OCI-LY7 (cell line): ENCODE results near the gene BAX. TPM values are rescaled to one million over a fixed set of nuclear protein-coding genes. Genes with fewer than 3 reads are reported as not detected.
A peak's percentile ranks its signal among the peaks of the same experiment; 100 is the strongest.

Experiments
- BruUV-seq: library from RNA; stranded (reverse); fragments of 400-500 nt; replicated peaks from 2 replicates; lab custom pipeline; 2021; lab: Mats Ljungman, UMichigan
- CTCF ChIA-PET: fragments of 300-600 bp; sonication (Branson Sonifier 250); formaldehyde crosslinking; loops from one replicate; lab custom pipeline; 2022; ENCODE audit warnings: antibody characterized with exemption; ENCODE audit not compliant: unreplicated experiment; lab: Charles Lee
- POLR2A ChIA-PET: fragments of 300-600 bp; sonication (Branson Sonifier 250); formaldehyde crosslinking; loops from one replicate; lab custom pipeline; 2022; ENCODE audit warnings: antibody characterized with exemption; lab: Charles Lee
- DNase-seq: peaks from one replicate; pipeline ENCODE4 v3.0.0-alpha.2; 2015; ENCODE audit warnings: low spot score
- H2AFZ ChIP-seq: fragments of 200-600 bp; sonication (generic), shearing (Covaris generic); 2 replicates; pipeline ENCODE4 v1.6.1; 2014; ENCODE audit warnings: mild to moderate bottlenecking, antibody characterized with exemption, low read length, moderate library complexity
- H3K27ac ChIP-seq: fragments of 200-600 bp; sonication (generic); 2 replicates; pipeline ENCODE4 v1.5.1; 2014; ENCODE audit warnings: mixed run types, low read depth, mild to moderate bottlenecking, moderate library complexity, low read length, inconsistent platforms; ENCODE audit not compliant: poor library complexity, severe bottlenecking
- H3K36me3 ChIP-seq: fragments of 200-600 bp; sonication (generic); 2 replicates; pipeline ENCODE4 v1.6.1; 2014; ENCODE audit warnings: mild to moderate bottlenecking, antibody characterized with exemption, low read length, moderate library complexity, mixed read lengths; ENCODE audit not compliant: insufficient read depth
- H3K4me1 ChIP-seq: fragments of 200-600 bp; sonication (generic); 2 replicates; pipeline ENCODE4 v1.5.1; 2014; ENCODE audit warnings: mild to moderate bottlenecking, low read length; ENCODE audit not compliant: insufficient read depth, poor library complexity, severe bottlenecking
- H3K4me2 ChIP-seq: fragments of 200-600 bp; sonication (generic); 2 replicates; pipeline ENCODE4 v1.6.1; 2014; ENCODE audit warnings: mild to moderate bottlenecking, low read length
- H3K4me3 ChIP-seq: fragments of 200-600 bp; sonication (generic); 2 replicates; pipeline ENCODE4 v1.5.1; 2014; ENCODE audit warnings: mild to moderate bottlenecking, low read depth, low read length; ENCODE audit not compliant: poor library complexity, severe bottlenecking
- H3K79me2 ChIP-seq: fragments of 200-600 bp; sonication (generic); 2 replicates; pipeline ENCODE4 v1.6.1; 2016; ENCODE audit warnings: low read depth, mild to moderate bottlenecking, low read length, moderate library complexity, mixed read lengths; ENCODE audit not compliant: insufficient read depth
- H3K9me2 ChIP-seq: fragments of 200-600 bp; sonication (generic); 2 replicates; pipeline ENCODE4 v1.6.1; 2016; ENCODE audit warnings: mild to moderate bottlenecking, low read length, mixed read lengths; ENCODE audit not compliant: insufficient read depth
- H3K9me3 ChIP-seq: fragments of 200-600 bp; sonication (generic); 2 replicates; pipeline ENCODE4 v1.6.1; 2014; ENCODE audit warnings: mild to moderate bottlenecking, mixed run types, low read length, mixed read lengths
- H4K20me1 ChIP-seq: fragments of 200-600 bp; sonication (generic); 2 replicates; pipeline ENCODE4 v1.6.1; 2014; ENCODE audit warnings: mild to moderate bottlenecking, antibody characterized with exemption, low read length, moderate library complexity, mixed read lengths; ENCODE audit not compliant: insufficient read depth
- CTCF ChIP-seq: fragments of 200-600 bp; sonication (generic); conservative IDR thresholded peaks from 2 replicates; pipeline ENCODE4 v1.5.1; 2014; ENCODE audit warnings: mild to moderate bottlenecking, antibody characterized with exemption, low read length, moderate library complexity, mixed read lengths
- EZH2phosphoT487 ChIP-seq: fragments of 200-600 bp; sonication (generic); IDR thresholded peaks from 2 replicates; pipeline ENCODE4 v1.6.1; 2018; ENCODE audit warnings: low read depth, borderline replicate concordance, mild to moderate bottlenecking, mixed run types, antibody characterized with exemption, low read length, moderate library complexity, mixed read lengths
- intact Hi-C: fragments of 100-400 bp; cut with micrococcal nuclease; formaldehyde crosslinking; loops from one replicate; pipeline ENCODE4 v1.10.0; 2022; ENCODE audit not compliant: unreplicated experiment
- total RNA-seq, 2 experiments: library from RNA; depleted of rRNA in 1 of 2; stranded (reverse); fragments of >200 nt in 1 of 2; shearing (Covaris generic) in 1 of 2; gene quantifications; 2 replicates each; pipeline ENCODE4 v1.2.3, GENCODE V29; 2014 to 2022

BAX gene
- total RNA-seq, 2 experiments from 2014 or later: 83.9 to 95.2 TPM

- peaks cover 26% of the 10 kb centered on the region for H3K36me3 ChIP-seq
- H3K4me2 ChIP-seq: peak overlapping the region; percentile 94
- peak overlapping the region; percentile 73 for H3K4me3 ChIP-seq
- intact Hi-C loops: no loop called here
- no peak for DNase-seq
- ChIA-PET CTCF (interaction anchor here (0.5 to 1.2 kb wide), 2 partner anchors 31 to 77 kb away, joined by 4 to 5 read pairs; partner anchors contain the start of gene RUVBL2), POLR2A (interaction anchor here (0.6 kb wide), 1 partner anchor 70 kb away, joined by 3 read pairs; no protein-coding TSS in a partner anchor)
- TF ChIP-seq CTCF (no peak), EZH2phosphoT487 (no peak)
- no TSS peak for BruUV-seq
- no peaks in the 10 kb centered on the region for H3K9me2 ChIP-seq
- H4K20me1 ChIP-seq: no peaks in the 10 kb centered on the region
- peaks cover 46% of the 10 kb centered on the region for H3K4me1 ChIP-seq
- H3K79me2 ChIP-seq: peaks cover 17% of the 10 kb centered on the region; the same call in 1 of the 2 replicates
- H3K9me3 ChIP-seq: no peaks in the 10 kb centered on the region
- H3K27ac ChIP-seq: peak overlapping the region; percentile 54
- no peak overlapping the region for H2AFZ ChIP-seq
These were observed 8.1 kb downstream of the BAX start for GRCh38 chr19:48962849-48963165.

- Histone ChIP-seq H3K4me3 (peak overlapping the region; percentile 73), H3K9me3 (no peaks in the 10 kb centered on the region), H4K20me1 (no peaks in the 10 kb centered on the region), H3K36me3 (peaks cover 27% of the 10 kb centered on the region), H3K9me2 (no peaks in the 10 kb centered on the region), H3K4me1 (peaks cover 53% of the 10 kb centered on the region), H2AFZ (no peak overlapping the region), H3K27ac (peak overlapping the region; percentile 54), H3K79me2 (peaks cover 17% of the 10 kb centered on the region; the same call in 1 of the 2 replicates), H3K4me2 (peak overlapping the region; percentile 94)
- BruUV-seq: no TSS peak
- TF ChIP-seq CTCF (no peak), EZH2phosphoT487 (no peak)
- intact Hi-C loops: no loop called here
- POLR2A ChIA-PET: interaction anchor here (0.6 to 0.8 kb wide), 2 partner anchors 12 to 46 kb away, joined by 4 read pairs; no protein-coding TSS in a partner anchor
- no peak for DNase-seq
- CTCF ChIA-PET: no interaction called here
These were observed 8.9 kb downstream of the BAX start for GRCh38 chr19:48963371-48964204.
